GM12878 (cell line): Measurements from ENCODE around the gene NAA10. TPM values are rescaled to one million over a fixed set of nuclear protein-coding genes. Genes with fewer than 3 reads are reported as not detected.

Experiments
- ATAC-seq: fragments of 200-7000 bp; cut with Tn5 transposase; 3 replicates; pipeline ENCODE4 v1.9.1; 2020; ENCODE audit warnings: mild to moderate bottlenecking, moderate library complexity
- BruUV-seq: library from RNA; stranded (reverse); fragments of 400-500 nt; replicated peaks from 2 replicates; lab custom pipeline; 2021; lab: Mats Ljungman, UMichigan
- CTCF ChIA-PET: fragments of 300-600 bp; sonication (Branson Sonifier 250); formaldehyde crosslinking; extraction: SDS; loops from one replicate; lab custom pipeline; 2021; ENCODE audit warnings: inconsistent platforms; lab: Yijun Ruan, JAX
- POLR2A ChIA-PET: fragments of 350-600 bp; formaldehyde crosslinking; extraction: SDS; loops from one replicate; lab custom pipeline; 2021; ENCODE audit warnings: inconsistent platforms; lab: Charles Lee
- RAD21 ChIA-PET: fragments of 300-600 bp; sonication (Branson Sonifier 250); formaldehyde crosslinking; loops from one replicate; lab custom pipeline; 2023; ENCODE audit warnings: antibody characterized with exemption; ENCODE audit not compliant: unreplicated experiment; lab: Charles Lee
- SMC1A ChIA-PET: fragments of 300-600 bp; sonication (Branson Sonifier 250); formaldehyde crosslinking; loops from one replicate; lab custom pipeline; 2023; ENCODE audit not compliant: unreplicated experiment, uncharacterized antibody; lab: Charles Lee
- DNase-seq: peaks from one replicate; pipeline ENCODE4 v3.0.0-alpha.2; 2011; ENCODE audit warnings: low read depth, low spot score
- FAIRE-seq: peaks from 3 replicates; lab custom pipeline; 2011; peaks lifted over from hg19 to GRCh38; lab: Jason Lieb, UNC
- H2AFZ ChIP-seq: 2 replicates; pipeline ENCODE4 v1.6.0; 2011; ENCODE audit warnings: low read depth, low read length, control low read depth; ENCODE audit not compliant: control insufficient read depth
- H3K27ac ChIP-seq: 2 replicates; pipeline ENCODE4 v1.5.1; 2011; ENCODE audit warnings: control low read depth; ENCODE audit not compliant: control insufficient read depth, insufficient read depth
- H3K27me3 ChIP-seq, 2 experiments: replicated peaks in 1 of 2; 2 replicates each; pipeline versions ENCODE4 v1.6.0 to v1.6.1; 2011; ENCODE audit warnings: low read length in 1 of 2; ENCODE audit not compliant: control insufficient read depth in 2 of 2, insufficient read depth in 2 of 2
- H3K36me3 ChIP-seq, 2 experiments: 2 replicates each; pipeline ENCODE4 v1.5.1; 2011; ENCODE audit warnings: low read length in 1 of 2; ENCODE audit not compliant: control insufficient read depth in 2 of 2, insufficient read depth in 2 of 2
- H3K4me1 ChIP-seq: 2 replicates; pipeline ENCODE4 v1.6.1; 2011; ENCODE audit warnings: mild to moderate bottlenecking, low read length, moderate library complexity, mixed read lengths; ENCODE audit not compliant: control insufficient read depth, insufficient read depth
- H3K4me2 ChIP-seq: 2 replicates; pipeline ENCODE4 v1.6.0; 2011; ENCODE audit warnings: control low read depth; ENCODE audit not compliant: control insufficient read depth, insufficient read depth
- H3K4me3 ChIP-seq: fragments of 200-600 bp; sonication (generic); 2 replicates; pipeline ENCODE4 v1.5.1; 2016
- H3K79me2 ChIP-seq: 2 replicates; pipeline ENCODE4 v1.6.0; 2011; ENCODE audit warnings: low read length; ENCODE audit not compliant: control insufficient read depth, insufficient read depth
- H3K9ac ChIP-seq: 2 replicates; pipeline ENCODE4 v1.8.0; 2011; ENCODE audit warnings: low read length, control low read depth, mixed read lengths; ENCODE audit not compliant: control insufficient read depth, insufficient read depth
- H3K9me3 ChIP-seq: replicated peaks from 3 replicates; pipeline ENCODE4 v1.5.1; 2011; ENCODE audit warnings: mild to moderate bottlenecking, low read length; ENCODE audit not compliant: control insufficient read depth, insufficient read depth
- H4K20me1 ChIP-seq: 2 replicates; pipeline ENCODE4 v1.6.0; 2011; ENCODE audit not compliant: control insufficient read depth, insufficient read depth
- ASH2L ChIP-seq: fragments of 300-600, 200-600 bp; sonication (generic); IDR thresholded peaks from 2 replicates; pipeline ENCODE4 v1.6.1; 2017; ENCODE audit warnings: low read depth, mild to moderate bottlenecking, borderline replicate concordance
- CREB1 ChIP-seq: IDR thresholded peaks from 2 replicates; pipeline ENCODE4 v1.6.1; 2012; ENCODE audit warnings: low read depth, mild to moderate bottlenecking, inconsistent platforms
- FOXK2 ChIP-seq: fragments of 450-650 bp; IDR thresholded peaks from 2 replicates; pipeline ENCODE4 v1.6.1; 2017; ENCODE audit warnings: mild to moderate bottlenecking, moderate library complexity
- MYB ChIP-seq: fragments of 150-350 bp; IDR thresholded peaks from 2 replicates; pipeline ENCODE4 v1.6.1; 2014; ENCODE audit warnings: mild to moderate bottlenecking, low read depth, low read length, borderline replicate concordance
- POLR2AphosphoS5 ChIP-seq: IDR thresholded peaks from 2 replicates; pipeline ENCODE4 v1.6.1; 2011; ENCODE audit warnings: mild to moderate bottlenecking, low read length, inconsistent platforms
- SREBF2 ChIP-seq: IDR thresholded peaks from 2 replicates; pipeline ENCODE4 v1.6.1; 2012; ENCODE audit warnings: mild to moderate bottlenecking, low read length
- TAF1 ChIP-seq: IDR thresholded peaks from 2 replicates; pipeline ENCODE4 v1.6.1; 2011; ENCODE audit warnings: mild to moderate bottlenecking, low read depth, low read length, borderline replicate concordance
- WRNIP1 ChIP-seq: IDR thresholded peaks from 2 replicates; pipeline ENCODE4 v1.6.1; 2011; ENCODE audit warnings: low read depth, low read length, improper control_type of control experiment, borderline replicate concordance
- WGBS: methylation state at CpG from one replicate; pipeline ENCODE4 v1.1.6; 2016; ENCODE audit warnings: low lambda C conversion rate; ENCODE audit not compliant: insufficient replicate concordance, insufficient coverage; ENCODE audit errors: missing lambda C conversion rate; 5-methylcytosine and 5-hydroxymethylcytosine counted together
- in situ Hi-C: fragments of 300-500 bp; cut with MboI; formaldehyde crosslinking; loops from 9 replicates; pipeline ENCODE4 v1.14.3; 2018; ENCODE audit warnings: mixed read lengths
- intact Hi-C: fragments of 100-400 bp; cut with micrococcal nuclease; formaldehyde crosslinking; loops from one replicate; pipeline ENCODE4 v1.14.2; 2022; ENCODE audit not compliant: unreplicated experiment
- polyA plus RNA-seq, 11 experiments: library from polyadenylated mRNA; depleted of rRNA in 4 of 11; unstranded in 6 of 11; stranded (reverse) in 5 of 11; fragments of >200 nt; fragmentation: Nextera tagmentation in 4 of 11; fragmentation: Illumina TruSeq in 1 of 11; extraction: Ambion mirVana in 4 of 11; extraction: Trizol in 1 of 11; gene quantifications; 1 replicate in 1 of 11; 2 replicates in 10 of 11; pipeline versions ENCODE4 v1.2.1 to v1.2.3, GENCODE V29; 2011 to 2016; ENCODE audit warnings: inconsistent platforms in 2 of 11, missing spikeins in 2 of 11, low read depth in 1 of 11
- total RNA-seq, 4 experiments: library from RNA; depleted of rRNA in 3 of 4; stranded (reverse); fragments of >200 nt in 3 of 4; fragmentation: Illumina TruSeq in 1 of 4; extraction: Trizol in 1 of 4; gene quantifications; 2 replicates each; pipeline versions ENCODE4 v1.2.1 to v1.2.3, GENCODE V29; 2013 to 2021
- TF ChIP-seq, protein P1 (sequence below): fragments of 450-650 bp; IDR thresholded peaks from 2 replicates; pipeline ENCODE4 v1.6.1; 2017; ENCODE audit warnings: mild to moderate bottlenecking, moderate library complexity
- TF ChIP-seq, protein P2 (sequence below): fragments of 450-650 bp; IDR thresholded peaks from 2 replicates; pipeline ENCODE4 v1.6.1; 2018; ENCODE audit warnings: mild to moderate bottlenecking, low read depth, moderate library complexity; ENCODE audit not compliant: partially characterized antibody

NAA10 gene
- total and polyA plus RNA-seq, 10 of the 15 experiments (the other 5 are each of a cell fraction or from before 2014, with no cell fraction given): 7.9 to 212 (median 98.9) TPM

DNA sequence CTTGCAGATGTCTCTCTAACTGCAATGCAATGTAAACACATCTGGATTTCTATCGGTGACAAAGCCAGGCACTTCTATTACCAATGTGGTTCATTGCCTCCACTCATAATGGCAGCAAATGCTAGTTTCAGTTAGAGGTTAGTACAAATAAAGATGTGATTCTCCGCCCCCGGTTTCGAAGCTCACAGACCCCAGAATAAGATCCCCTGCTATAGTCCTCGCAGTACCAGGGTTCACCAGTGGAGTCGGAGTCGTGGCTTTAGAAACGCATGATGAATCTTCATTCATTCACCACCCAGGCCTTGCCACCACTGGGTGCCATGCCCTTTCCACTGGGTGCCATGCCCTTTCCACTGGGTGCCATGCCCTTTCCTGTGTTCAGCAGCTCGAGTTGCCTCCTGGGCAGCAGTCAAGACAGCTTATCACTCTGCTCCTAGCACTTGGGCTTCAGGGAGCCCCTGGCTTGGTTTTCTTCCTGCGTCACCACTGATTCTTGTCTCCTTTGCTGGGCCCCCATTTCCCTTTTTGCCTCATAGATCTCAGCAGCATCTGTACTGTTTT, 3.5 kb upstream of the NAA10 start:
- no peaks in the 10 kb centered on the region for H3K27me3 ChIP-seq
- peaks cover 11% of the 10 kb centered on the region for H3K79me2 ChIP-seq
- no peaks in the 10 kb centered on the region for H4K20me1 ChIP-seq
- no peak overlapping the region for H3K27ac ChIP-seq
- WGBS: 22% methylated on average over 10 of the region's 10 CpGs
- in situ Hi-C loops (no loop called here), intact Hi-C loops (no loop called here)
- no peaks in the 10 kb centered on the region for H3K4me1 ChIP-seq
- BruUV-seq: no TSS peak
- CTCF ChIA-PET: interaction anchor here (1.2 to 3.8 kb wide), 3 partner anchors 8 to 13 kb away, joined by 4 to 13 read pairs (median 6); partner anchors contain the start of gene ARHGAP4
- no peak for DNase-seq
- ATAC-seq: no peak
- H3K9me3 ChIP-seq: no peaks in the 10 kb centered on the region
- H3K9ac ChIP-seq: no peak overlapping the region
- SMC1A ChIA-PET: interaction anchor here (0.6 kb wide), 1 partner anchor 370 kb away, joined by 3 read pairs; no protein-coding TSS in a partner anchor
- POLR2A ChIA-PET: interaction anchor here (1.6 kb wide), 1 partner anchor 10 kb away, joined by 4 read pairs; no protein-coding TSS in a partner anchor
- H3K4me3 ChIP-seq: no peak overlapping the region
- RAD21 ChIA-PET: no interaction called here
- FAIRE-seq: no peak
- no peak overlapping the region for H3K4me2 ChIP-seq
- TF ChIP-seq FOXK2 (no peak), MYB (no peak)
- H3K36me3 ChIP-seq: no peaks in the 10 kb centered on the region
- no peak overlapping the region for H2AFZ ChIP-seq

DNA sequence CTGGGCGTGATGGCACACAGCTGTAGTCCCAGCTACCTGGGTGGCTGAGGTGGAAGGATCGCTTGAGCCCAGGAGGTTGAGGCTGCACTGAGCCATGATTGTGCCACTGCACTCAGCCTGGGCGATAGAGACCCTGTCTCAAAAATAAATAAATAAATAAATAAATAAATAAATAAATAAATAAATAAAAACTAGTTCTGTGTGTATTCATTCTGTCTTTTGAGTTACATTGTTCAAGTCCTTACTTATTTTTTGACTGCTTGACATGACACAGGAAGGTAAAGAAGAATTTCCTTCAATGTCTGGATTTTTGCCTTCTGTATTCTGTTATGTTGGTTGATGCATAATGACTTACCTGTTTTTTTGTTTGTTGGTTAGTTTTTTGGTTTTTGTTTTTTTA, 2.2 kb upstream of the NAA10 start:
- DNase-seq (no peak), ATAC-seq (no peak), FAIRE-seq (no peak)
- in situ Hi-C loops: no loop called here
- intact Hi-C loops: no loop called here
- no peak overlapping the region for H3K4me3 ChIP-seq
- H3K4me1 ChIP-seq: no peaks in the 10 kb centered on the region
- no TSS peak for BruUV-seq
- H3K4me2 ChIP-seq: no peak overlapping the region
- ChIA-PET SMC1A (interaction anchor here (1.2 kb wide), 1 partner anchor 13 kb away, joined by 3 read pairs; no protein-coding TSS in a partner anchor), POLR2A (interaction anchor here (0.6 to 1.6 kb wide), 2 partner anchors 9 to 508 kb away, joined by 4 to 6 read pairs; no protein-coding TSS in a partner anchor), RAD21 (interaction anchor here (0.5 kb wide), 1 partner anchor 42 kb away, joined by 3 read pairs; no protein-coding TSS in a partner anchor), CTCF (interaction anchor here (3.8 kb wide), 1 partner anchor 12 kb away, joined by 13 read pairs; the partner anchor contains the start of gene ARHGAP4)
- 68% methylated on average over 3 of the region's 3 CpGs for WGBS
- no peak overlapping the region for H2AFZ ChIP-seq
- no peaks in the 10 kb centered on the region; a peak in 1 of 4 replicates for H3K36me3 ChIP-seq
- no peak overlapping the region for H3K27ac ChIP-seq
- peaks cover 11% of the 10 kb centered on the region for H3K79me2 ChIP-seq
- no peaks in the 10 kb centered on the region for H4K20me1 ChIP-seq
- H3K9me3 ChIP-seq: no peaks in the 10 kb centered on the region
- H3K27me3 ChIP-seq: no peaks in the 10 kb centered on the region
- H3K9ac ChIP-seq: no peak overlapping the region
- TF ChIP-seq SREBF2 (no peak), CREB1 (no peak), TAF1 (no peak), WRNIP1 (no peak), ASH2L (no peak), POLR2AphosphoS5 (no peak)
- TF ChIP-seq, protein P1, sequence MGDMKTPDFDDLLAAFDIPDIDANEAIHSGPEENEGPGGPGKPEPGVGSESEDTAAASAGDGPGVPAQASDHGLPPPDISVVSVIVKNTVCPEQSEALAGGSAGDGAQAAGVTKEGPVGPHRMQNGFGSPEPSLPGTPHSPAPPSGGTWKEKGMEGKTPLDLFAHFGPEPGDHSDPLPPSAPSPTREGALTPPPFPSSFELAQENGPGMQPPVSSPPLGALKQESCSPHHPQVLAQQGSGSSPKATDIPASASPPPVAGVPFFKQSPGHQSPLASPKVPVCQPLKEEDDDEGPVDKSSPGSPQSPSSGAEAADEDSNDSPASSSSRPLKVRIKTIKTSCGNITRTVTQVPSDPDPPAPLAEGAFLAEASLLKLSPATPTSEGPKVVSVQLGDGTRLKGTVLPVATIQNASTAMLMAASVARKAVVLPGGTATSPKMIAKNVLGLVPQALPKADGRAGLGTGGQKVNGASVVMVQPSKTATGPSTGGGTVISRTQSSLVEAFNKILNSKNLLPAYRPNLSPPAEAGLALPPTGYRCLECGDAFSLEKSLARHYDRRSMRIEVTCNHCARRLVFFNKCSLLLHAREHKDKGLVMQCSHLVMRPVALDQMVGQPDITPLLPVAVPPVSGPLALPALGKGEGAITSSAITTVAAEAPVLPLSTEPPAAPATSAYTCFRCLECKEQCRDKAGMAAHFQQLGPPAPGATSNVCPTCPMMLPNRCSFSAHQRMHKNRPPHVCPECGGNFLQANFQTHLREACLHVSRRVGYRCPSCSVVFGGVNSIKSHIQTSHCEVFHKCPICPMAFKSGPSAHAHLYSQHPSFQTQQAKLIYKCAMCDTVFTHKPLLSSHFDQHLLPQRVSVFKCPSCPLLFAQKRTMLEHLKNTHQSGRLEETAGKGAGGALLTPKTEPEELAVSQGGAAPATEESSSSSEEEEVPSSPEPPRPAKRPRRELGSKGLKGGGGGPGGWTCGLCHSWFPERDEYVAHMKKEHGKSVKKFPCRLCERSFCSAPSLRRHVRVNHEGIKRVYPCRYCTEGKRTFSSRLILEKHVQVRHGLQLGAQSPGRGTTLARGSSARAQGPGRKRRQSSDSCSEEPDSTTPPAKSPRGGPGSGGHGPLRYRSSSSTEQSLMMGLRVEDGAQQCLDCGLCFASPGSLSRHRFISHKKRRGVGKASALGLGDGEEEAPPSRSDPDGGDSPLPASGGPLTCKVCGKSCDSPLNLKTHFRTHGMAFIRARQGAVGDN: no peak
- TF ChIP-seq, protein P2, sequence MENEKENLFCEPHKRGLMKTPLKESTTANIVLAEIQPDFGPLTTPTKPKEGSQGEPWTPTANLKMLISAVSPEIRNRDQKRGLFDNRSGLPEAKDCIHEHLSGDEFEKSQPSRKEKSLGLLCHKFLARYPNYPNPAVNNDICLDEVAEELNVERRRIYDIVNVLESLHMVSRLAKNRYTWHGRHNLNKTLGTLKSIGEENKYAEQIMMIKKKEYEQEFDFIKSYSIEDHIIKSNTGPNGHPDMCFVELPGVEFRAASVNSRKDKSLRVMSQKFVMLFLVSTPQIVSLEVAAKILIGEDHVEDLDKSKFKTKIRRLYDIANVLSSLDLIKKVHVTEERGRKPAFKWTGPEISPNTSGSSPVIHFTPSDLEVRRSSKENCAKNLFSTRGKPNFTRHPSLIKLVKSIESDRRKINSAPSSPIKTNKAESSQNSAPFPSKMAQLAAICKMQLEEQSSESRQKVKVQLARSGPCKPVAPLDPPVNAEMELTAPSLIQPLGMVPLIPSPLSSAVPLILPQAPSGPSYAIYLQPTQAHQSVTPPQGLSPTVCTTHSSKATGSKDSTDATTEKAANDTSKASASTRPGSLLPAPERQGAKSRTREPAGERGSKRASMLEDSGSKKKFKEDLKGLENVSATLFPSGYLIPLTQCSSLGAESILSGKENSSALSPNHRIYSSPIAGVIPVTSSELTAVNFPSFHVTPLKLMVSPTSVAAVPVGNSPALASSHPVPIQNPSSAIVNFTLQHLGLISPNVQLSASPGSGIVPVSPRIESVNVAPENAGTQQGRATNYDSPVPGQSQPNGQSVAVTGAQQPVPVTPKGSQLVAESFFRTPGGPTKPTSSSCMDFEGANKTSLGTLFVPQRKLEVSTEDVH: no peak
